Activated CD8-positive, alpha-beta memory T cell treated with anti-CD3 and anti-CD28 coated beads, Interleukin-2, amount 50 U/mL, for 24 hours (primary cell): ENCODE data around the gene AIP.

Source experiments
- DNase-seq: peaks from one replicate; pipeline ENCODE4 v3.0.0-alpha.2; 2020; ENCODE audit errors: extremely low read depth

The AIP gene

DNA sequence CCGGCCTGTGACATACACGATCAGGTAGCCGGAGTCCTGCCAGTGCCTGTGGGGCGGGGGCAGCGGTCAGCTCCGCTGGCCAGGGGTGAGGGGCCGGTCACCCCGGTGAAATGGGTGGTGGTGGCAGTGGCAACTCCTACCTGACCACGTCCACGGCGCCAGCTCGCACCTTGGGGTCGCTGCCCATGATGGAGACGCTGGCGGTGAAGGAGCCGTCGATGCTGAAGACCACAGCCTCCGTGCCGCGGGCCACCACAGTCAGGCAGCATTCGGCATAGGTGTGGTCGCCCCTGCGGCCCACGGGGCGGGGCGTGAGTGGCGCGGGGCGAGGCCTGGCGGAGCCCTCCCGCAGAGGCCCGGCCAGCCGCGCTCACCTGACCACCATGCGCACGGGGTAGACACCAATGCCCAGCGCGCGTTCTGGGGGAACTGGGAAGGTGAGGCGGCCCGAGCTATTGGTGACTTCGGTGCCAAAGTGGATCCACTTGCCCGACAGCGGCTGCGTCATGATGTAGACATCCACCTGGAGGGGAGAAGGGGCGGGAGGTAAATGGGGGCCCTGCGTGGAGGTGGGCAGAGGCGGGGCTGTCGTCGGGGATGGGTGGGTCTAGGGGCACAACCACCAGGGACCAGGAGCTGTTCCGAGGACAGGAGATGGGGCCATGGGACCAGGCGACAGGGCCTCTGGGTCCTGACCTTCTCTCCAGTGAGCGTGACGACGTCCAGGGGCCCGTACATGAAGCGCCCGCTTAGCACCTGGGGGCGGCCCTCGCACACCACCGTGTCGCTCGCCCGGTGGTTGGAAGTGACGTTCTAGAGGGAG, 10.9 kb downstream of the AIP start:
- DNase-seq: no peak

DNA sequence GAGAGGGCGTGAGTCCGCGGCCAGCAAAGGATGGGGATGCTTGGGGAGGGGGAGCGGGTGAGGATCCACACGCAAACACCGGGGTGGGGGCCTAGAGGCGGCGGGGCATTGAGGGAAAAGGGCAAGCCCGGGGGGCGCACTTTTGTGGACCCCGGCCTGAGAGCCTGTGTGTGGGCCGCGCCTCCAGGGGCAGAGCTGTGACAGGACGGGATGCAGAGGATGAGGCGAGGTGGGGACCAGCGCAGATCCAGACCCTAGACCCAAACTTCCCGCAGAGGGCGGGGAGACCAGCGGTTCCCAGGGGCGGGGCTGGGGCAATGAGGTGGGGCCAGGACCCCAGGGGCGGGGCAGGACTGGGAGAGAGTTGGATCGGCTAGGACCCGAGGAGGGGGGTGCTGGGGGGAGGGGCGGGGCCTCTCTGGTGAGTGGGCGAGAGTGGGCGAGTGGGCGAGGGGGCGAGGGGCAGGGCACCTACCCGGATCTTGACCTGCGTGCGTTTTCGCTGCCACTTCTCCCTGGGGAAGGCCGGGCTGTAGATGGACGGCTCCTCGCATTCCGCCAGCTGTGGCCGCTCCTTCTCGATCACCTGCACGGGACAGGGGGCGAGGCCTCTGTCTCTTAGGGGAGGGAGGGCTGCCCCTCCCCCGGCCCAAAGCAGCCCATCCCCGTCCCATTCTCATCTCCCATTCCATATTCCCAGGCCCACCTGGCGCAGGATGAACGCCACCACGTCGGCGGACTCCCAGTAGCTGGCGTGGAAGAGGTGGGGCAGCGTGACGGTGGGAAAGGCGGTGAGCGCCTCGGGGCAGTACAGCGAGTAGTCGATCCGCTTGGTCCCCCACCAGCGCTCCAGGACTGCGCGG, 11.8 kb downstream of the AIP start:
- no peak for DNase-seq

DNA sequence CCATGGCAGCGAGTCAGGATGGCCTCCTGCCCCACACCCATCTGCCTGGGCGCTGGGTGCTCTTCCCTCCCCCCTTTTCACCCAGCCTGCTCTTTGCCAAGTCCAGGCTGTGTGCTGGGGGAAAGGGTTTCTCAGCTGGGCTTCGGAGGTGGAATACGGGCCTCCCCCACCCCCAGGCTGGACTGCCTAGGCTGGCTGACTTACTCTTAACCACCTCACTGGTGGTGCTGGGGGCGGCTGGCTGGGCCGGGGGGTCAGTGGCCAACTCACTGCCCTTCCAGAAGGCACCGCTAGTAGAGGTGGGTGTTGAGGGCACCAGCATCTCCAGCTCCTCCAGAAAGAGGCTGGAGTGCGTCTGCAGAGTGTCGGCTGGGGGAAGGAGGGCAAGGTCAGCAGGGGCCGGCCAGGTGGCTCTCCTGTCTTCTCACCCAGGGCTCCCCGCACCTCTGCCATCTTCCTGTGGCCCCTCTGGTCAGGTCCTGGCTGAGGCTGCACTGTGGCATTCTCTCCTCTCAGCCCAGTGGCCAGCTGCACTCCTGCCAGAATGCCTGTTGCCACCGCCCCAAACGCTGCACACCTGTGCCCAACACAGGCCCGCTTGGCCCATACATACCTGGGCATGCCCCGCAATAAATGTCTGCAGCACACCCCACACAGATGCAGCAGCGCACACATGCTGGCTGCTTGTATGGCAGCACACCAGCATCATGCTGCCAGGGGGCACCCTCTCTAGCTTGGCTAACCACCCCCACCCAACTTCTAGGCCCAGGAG, 12.6 kb downstream of the AIP start:
- no peak for DNase-seq

DNA sequence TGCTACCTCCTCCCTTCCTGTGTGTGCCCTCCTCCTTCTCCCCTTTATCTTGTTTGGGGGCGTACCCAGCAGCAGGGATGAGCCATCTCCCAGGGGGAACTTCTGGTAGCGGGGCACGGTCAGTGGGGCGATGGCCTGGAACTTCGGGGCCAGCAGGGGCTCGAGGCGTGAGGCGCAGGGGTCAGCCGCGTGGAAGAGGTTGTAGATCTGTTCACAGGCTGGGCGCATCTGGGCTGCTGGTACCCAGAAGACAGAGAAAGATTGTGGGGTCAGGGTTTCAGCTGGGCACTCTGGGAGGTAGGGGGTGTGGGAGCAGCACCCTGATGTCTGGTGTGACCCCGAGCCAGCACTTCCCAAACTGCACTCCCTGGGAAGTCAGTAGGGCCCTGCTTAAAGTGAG, 13.3 kb downstream of the AIP start:
- DNase-seq: no peak

DNA sequence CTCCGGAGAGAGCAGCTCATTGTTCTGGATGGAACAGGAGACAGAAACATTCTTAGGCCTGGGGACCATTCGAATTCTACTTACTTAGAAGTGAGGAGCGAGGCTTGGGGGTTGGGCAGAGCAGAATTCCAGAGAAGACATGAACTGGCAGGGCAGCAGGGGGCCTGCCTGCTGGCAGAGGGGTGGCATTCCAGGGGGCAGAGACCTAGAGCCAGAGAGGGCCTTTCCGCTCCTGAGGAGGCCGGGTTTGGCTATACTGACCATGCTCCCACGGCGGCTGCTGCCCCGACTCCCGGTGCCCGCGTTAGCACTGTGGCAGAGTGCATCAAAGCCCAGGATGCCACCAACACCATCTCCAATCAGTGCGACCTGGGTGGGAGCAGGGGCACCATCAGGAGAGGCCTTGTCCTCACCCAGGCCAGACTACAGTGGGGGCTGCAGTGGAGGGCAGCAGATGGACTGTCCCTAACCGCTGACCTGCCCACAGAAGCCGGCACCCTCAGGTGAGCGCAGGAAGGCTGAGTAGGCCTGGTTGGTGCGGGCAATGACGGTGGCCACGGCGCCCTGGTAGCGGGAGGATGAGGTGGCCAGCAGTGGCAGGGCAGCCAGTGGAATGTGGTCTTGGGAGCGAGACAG, 14.9 kb downstream of the AIP start:
- DNase-seq: no peak

DNA sequence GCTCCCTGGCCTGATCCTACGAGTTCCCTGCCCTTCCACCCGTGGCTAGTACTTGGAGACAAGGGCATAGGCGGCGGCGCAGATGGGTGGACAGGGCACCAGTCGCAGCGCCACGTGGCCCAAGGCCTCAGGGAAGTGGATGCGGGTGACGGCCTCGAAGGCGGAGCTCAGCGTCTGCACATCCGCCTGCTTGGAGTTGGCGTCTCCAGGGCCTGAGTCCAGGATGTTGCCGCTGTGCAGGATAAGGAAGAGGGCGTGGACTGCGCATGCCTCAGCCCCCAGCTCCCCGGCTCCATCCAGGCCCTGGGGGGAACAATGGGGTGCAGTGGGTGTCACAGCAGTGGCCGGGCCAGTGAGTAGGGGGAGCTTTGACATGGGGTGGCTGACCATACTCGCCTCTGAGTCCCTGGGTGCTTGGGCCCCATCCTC, 15.7 kb downstream of the AIP start:
- no peak for DNase-seq

DNA sequence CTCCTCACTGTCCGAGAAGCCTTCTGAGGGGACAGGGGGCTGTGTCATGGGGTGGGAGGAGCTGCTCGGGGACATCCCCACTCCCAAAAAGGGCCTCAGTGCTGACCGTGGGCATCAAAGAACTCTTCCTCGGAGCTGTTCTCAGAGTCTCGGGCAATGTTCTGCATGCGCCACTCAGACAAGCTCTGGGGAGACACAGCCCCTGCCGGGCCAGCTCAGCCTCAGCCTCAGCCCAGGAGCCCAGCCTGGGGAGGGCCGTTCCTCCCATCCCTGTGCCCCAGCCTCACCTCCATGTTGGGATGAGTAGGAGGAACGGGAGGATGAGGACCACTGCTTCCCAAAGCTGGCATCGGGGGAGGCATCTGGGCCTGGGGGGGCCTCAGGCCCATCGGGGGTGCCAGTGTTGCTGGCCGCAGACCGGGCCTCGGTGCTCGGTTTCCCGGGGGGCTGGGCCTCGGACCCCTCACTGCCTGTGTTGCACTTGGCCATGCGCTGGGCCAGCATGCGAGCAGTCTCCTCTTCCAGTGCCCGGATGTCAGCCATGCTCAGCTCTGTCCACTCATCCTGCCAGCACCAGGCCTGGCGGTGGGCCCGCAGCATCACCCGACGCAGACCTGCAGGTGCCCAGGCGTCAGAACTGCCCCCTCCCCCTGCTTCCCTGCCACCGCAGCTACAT, 17.1 kb downstream of the AIP start:
- DNase-seq: no peak

DNA sequence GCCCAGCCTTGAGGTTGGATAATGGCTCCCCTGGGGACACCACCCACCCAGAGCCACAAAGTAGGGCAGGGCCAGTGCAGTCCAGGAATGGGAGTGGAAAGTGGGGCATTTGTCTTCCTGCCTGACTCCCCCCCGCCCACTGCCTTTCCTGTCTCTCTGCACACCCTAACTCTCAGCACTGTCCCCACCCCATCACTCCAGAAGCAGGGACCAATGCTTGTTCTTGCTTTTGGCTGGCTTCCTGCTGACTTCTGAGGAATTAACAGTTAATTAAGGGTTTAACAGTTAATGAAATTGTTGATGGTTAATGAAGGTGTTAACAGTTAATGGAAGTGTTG, 17.6 kb downstream of the AIP start:
- DNase-seq: no peak

DNA sequence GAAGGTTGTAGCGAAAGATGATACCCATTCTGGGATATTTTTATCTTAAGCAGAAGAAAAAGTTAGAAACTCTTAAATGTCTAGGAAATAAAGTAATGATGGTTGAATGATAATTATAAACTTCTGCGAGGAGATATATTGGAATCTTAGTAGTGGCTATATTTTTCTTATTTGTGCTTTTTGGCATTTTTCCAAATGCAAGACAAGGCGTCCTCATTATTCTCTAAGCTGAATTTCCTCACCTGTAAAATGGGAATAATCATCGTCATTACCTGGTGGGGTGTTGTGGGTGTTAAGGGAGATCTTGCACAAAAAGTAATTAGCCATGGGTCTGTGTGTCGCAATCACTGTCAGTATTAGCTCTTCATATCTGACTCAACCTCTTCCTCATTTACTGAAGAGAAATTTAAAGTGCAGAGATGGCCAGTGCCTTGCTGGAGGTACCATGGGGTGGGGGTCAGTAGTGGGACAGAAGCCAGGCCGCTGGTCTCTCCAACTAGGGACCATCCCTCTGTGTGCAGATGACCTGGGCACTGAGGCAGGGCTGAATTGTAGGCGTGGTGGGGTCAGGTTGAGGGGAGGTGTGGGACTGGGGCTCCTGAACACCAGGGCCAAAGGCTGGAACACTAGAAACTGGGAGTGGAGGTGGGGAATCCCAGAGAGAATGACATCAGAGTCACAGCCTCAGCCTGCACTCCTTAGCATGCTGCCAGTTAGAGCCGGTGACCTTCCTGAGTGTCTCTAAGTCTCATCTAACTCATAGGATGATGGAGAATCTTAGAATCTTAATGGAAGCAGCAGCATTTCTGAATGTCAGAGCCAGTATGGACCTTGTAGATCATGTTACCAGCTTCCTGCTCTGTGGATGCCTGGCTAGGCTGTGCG, 18.2 kb downstream of the AIP start:
- no peak for DNase-seq

DNA sequence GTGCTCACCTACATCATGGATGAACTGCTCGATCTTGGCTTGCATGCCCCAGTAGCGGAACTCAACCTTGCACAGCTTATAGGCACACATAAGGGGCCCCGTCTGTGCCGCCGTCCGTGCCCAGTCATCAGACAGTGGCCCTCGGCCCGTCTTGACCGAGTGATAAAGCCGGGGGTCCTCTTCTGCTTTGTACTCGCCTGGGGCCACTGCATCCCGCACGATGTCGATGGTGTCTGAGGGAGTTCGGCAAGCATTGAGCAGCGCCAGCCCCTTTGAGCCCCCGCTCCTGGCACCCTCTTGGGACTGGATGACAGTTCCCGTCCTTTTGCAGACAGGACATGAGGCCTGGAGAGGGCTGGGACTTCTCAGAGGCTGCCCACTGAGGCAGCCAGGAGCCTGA, 19.0 kb downstream of the AIP start:
- no peak for DNase-seq

DNA sequence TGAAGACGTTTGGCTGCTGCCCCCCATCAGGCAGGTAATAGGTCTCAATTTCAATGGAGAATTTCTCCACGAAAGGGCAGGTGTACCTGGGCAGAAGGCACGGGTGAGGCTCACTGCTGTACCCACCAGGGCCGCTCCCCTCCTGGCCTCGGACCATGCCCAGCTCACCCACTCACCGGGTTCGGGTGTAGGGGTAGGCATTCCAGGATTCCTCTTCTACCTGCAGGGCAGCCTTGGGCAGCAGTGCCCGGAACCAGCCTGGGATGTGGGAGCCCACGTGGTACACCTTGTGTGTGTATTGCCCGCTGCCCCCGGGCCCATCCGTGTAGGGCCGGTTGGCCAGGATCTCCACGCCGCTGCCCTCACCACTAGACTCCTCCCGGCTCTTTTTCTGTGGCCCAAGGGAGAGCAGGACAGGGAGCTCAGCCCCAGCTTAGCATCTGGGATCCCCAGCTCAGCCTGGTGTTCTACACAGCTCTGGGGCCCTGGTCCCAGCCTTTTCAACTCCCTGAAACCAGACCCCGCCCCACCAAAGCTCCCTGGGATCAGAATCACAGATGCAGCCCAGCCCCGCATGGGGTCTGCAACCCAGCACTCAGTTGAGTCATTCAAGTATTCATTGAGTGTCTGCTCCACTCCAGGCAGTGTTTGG, 19.6 kb downstream of the AIP start:
- DNase-seq: no peak

DNA sequence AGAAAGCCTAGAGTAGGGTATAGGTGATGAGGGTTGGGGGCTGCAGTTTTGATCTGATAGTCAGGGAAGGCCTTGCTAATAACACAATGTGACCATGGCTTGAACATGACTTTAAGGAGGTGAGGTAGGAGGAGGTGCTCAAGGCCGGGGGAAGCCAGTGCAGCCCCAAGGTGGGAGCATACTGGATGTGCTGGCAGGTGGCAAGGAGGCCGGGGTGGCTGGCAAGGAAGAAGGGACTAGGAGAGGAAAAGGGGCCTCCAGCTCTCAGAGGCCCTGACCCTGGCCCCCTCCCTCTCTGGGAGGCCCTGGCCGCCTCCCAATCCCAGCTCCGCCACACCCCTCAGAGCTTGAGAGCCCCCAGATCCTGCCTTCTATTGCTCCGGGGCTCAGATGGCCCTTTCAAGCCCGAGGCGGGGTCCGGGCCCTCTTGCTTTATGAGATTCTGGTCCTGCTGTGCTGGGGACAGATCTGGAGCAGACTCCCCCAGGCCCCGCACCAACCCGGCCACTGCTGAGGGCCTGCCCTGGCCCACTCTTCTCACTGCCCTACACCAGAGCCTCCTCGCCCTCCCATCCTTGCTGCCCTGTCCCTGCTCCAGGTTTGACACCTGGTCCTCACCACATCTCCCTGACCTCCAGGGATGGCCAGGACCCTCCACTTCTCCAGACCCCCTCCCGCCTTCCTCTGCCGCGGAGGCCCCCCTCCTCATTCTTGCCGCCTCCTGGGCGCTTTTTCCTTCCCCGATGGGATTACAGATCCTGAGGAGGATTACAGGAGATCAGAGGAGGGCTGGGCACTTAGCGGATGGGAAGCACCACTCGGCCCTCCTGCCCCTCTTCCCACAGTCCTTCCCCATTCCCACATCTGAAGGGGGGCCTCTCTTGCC, 20.5 kb downstream of the AIP start:
- DNase-seq: no peak

DNA sequence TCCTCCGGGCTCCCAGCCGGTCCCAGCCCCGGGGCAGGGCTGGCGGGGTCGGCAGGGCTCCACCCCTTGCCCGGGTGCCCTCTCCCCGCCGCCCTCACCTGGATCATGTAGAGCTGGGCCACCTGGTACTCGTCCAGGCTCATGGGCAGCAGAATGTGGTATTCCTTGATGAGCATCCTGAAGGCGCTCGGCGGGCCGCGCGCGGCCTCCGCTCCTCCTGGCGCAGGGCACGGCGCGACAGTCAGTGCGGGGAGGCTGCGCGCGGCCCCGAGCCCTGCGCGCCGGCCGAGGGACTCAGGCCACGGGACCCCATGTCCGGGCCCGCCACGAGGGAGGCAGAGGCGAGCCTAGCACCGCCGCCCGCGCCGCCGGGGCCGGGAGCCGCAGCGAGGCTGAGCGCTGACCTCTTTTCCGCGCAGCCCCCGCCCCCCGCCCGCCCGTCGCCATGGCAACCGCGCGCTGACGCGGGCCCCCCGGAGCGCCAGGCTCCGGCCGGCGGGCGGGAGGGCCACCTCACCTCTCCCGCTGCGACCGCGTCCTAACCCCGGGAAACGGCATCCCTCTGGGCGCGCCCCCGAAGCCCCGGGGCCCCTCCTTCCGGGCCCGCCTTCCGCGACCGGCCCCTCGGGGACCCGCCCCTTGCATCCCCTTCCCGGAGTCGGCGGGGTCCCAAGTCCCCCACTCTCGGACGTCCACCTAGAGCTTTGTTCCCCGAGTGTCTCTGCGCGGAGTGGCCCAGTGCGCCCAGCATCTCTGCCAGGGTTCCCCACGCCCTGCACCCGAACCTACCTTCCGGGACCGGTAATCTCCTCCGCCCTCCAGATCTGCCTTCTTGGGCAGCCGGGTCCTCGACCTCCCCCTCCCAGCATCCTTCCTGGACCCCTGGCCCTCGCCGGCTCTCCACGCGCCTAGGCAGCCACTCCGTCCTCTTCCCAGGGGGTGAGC, 21.5 kb downstream of the AIP start:
- no peak for DNase-seq

DNA sequence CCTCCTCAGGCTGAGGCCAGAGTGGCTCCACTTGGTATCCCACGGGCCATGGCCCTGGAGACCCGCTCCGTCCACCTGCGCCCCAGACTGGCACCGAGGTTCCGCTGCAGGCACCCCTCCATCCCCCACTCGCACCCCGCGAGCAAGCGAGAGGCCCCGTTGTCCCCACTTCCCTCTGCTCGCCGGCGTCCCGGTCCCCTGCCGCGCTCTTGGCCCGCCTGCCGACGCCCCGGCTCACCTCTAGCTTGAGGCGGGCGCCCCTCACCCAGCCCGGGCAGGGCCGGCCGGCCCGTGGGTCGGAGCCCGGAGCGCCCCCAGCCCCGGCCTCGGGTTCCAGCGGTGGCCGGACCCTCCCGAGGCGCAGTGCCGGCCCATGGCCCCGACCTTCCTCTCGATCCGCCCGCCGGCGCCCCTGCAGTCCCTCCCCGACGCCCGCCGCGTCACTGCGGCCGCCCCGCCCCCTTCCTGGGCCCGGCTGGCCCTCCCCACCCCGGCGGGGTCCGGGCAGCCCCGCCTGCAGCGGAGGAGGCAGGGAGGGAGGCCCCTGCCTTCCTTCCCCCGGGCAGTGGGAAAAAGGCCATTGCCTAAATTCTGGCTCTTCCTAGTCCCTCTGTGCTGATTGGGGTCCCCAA, 22.2 kb downstream of the AIP start, which contains the start of gene PITPNM1:
PITPNM1 (minus strand) TSS at position 414 of the 632 bp plus-strand sequence. CDS start 1,183 bp downstream, outside the sequence.
- no peak for DNase-seq

DNA sequence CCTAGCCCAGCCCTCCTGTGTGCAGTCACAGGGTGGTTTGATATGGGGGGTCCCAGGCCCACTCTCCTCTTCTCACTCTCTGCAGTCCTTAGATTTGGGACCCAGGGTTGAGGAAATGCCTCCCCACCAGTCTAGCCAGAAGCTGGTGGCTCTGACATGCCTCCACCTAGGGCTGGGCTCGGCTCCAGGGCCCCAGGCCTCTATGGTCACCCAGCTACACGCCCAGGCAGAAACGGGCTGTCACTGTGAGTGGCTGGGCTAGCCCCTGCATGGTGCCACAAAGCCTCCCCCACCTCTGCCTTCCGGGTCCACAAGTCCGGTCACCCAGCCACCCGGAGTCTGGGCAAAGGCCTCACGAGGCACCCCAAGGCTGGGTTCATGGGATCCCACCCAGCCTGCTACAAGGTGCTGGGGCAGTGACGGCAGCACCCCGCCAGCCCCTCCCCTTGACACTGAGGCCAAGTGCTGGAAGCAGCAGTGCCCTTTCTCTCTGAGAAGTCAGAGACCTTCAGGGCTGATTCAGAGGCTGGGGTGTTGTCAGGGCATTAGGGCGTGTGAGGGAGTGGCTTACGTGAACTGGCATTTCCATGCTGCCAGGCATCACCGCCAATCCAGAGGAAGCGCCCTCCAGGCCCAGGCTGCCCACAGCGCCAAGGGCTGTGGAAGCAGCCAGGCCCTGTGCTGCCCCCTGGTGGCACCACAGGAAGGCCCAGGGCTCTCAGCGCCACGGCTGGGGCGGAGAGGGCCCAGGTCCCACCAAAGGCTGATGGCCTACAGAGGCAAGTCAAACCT, 23.0 kb downstream of the AIP start:
- DNase-seq: peak; percentile 79

DNA sequence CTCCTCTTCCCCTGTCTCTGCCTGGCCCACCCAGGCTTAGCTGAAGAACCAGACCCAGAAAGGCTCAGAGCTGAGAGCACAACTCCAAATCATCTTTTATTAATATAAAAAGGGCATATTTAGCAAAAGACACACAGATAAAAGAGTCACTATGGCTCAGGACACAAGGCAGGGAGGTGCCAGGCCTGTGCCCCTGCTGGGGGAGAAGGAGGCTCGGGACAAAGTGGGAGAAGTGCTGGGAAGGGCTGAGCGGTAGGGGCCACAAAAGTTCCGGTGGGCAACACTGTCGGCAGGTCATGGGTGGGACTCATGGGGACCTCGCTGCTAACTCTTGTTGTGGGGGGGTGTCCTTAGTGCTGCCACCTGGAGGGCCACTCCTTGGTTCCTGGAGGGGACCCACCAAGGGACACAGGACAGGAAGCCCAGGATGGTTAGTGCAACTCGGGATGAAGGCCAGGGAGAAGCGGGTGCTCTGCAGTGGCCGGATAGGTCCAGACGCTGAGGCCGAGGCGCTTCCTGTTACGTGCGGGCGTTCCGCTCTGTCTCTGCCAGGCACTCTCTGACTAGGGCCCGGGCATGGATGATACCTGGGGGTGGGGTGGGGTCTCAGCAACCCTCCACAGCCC, 23.7 kb downstream of the AIP start:
- no peak for DNase-seq
